HG03558 (cell line): ENCODE data around the gene ADGRA3.

Source experiments
- ATAC-seq: cut with Tn5 transposase; IDR thresholded peaks from one replicate; pipeline ENCODE4 v1.9.1; 2021; ENCODE audit warnings: moderate number of reproducible peaks; ENCODE audit not compliant: unreplicated experiment; ENCODE audit errors: extremely low read depth

ADGRA3 gene

DNA sequence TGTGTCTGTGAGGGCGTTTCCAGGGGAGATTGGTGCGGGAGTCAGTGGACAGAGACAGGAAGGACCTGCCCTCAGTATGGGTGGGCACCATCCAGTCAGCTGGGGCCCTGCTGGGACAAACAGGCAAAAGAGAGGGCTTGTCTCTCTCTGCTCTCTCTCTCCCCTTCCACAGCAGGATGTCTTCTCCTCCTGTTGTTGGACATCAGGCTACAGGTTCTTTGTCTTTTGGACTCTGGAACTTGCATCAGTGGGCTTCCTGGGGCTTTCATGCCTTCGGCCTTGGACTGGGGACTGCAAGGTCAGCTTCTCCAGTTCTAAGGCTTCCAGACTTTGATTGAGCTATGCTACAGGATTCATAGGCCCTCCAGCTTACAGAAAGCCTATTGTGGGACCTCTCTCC is 59.6 kb downstream of the ADGRA3 start:
- ATAC-seq, result no peak

DNA sequence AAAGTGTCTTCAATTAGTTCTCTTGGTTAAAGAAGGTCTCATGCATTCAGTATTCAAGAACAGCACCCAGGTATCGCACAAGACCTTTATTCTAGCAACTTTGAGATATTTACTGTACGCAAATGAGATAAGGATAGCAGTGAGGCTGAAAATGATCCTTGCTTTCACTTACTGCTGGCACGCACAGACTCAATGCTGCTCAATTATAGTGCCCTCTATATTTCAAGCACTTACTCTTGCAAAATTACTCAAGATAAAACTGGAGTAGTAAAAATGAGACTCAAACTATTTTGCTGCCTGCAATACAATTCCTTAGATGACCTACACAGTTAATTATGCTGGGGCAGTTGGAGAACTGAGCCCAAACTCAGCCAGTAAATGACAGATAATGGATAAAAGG is 60.9 kb downstream of the ADGRA3 start:
- no peak for ATAC-seq

DNA sequence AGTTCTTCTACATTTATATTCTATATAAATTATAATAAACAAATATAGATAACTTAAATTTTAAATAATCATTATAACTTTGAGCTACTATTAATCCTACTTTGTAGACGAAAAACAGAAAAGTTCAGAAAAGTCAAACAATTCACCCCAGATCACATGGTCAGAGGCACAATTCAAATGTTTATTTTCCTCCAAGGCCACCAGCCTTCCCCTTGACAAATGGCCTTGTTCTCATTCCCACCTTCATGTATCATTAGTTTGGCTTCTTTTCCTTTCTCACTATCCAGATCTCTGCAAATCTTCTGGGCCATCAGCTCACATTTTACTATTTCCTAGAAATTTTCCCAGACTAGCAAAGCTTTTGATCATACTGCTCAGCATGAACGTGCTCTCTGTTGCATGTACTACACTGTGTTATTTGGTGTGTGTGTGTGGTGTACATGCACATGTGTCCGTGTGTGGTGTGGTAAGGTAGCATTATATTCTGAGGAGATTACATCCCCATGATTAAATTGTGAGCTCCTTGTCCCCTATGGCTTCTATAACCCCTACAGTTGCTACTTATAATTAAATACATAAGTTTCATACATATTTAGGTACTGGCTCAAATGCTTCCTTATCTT is 61.5 kb downstream of the ADGRA3 start:
- ATAC-seq, result no peak

DNA sequence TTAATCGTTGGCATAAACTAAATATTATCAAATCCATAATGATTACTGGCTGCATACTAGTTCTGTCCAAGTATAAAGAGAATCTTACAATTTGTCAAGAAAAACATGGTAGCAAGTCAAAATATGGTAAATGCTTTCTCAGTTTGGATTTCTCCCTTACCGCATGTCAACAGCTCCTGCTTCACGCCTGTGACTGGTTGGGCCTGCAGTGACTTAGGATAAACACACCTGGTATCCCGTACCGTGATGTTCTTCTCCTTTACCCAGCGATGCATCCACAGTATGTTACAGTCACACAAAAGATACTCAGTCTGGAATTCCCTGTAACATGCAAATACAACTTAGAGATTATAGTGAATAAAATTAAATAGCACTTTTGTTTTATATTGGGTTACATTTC is 71.1 kb downstream of the ADGRA3 start:
- no peak for ATAC-seq

DNA sequence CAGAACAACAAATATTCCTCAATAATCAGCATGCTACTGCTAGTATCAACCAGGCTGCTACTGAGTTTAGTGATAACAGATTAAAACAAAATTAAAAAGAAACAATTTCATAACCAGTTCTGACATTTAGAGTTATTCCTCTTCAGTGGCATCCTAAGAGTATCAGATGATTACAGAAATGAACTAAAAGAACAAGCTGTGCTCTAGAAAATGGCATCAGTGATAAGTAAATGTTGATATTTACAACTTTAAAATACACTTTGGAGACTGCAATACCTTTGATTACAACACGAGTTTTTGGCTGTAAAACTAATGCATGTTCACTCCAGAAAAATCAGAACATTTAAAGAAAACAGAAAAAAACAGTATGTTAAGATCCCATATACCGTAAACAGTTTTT is 72.9 kb downstream of the ADGRA3 start:
- no peak for ATAC-seq

DNA sequence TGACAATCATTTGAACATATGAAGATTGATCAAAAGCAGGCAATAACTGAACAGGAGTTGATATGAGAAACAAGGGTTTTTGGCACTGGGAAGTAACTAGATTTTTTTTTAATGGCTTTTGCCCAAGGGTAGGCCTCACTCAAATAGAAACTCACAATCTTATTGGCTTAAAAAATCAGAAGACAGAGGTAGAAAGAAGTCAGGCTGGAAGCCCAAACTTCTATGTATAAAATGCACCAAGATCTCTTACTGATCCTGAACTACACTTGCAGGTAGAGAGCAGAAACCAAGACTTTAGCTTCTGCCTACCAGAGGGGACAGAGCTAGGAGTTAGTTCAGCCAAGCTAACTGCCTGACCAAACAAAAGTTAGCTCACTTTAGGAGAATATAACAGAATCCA is 74.9 kb downstream of the ADGRA3 start:
- no peak for ATAC-seq

DNA sequence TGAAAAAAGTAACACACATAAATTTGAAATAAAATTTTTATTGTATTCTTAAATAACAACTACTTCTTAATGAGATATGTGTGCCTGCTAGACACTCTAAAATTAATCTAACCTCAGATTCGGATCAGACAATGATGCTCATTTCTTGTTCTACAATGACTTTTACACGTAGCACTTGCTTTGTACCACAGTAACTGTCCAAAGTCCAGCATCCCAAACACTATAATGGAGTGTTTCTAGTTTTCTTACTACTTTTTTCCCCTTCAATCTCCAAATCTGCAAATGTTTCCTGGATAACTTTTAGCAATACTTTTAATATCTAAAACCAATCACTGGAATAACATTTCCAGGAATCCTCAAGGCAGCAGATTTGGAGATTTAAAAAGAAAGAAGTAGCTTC is 75.9 kb downstream of the ADGRA3 start:
- ATAC-seq, result no peak

DNA sequence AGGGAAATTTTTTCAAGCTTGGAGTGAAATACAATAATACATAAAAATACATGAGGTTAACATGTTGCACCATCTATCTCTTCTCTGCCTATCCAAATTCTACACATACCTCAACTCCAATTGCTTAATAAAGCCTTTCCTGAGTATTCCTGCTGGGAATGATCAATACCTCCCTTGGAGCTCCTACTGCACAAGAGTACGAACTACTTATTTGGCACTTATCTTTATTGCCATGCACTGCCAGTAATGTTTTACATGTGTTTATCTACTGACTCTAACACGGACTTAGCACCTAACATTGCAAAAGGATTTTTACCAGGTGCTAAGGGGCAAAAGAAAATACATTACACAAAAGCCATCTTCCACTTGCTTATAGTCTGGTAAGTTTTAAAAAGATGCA is 80.2 kb downstream of the ADGRA3 start:
- no peak for ATAC-seq

DNA sequence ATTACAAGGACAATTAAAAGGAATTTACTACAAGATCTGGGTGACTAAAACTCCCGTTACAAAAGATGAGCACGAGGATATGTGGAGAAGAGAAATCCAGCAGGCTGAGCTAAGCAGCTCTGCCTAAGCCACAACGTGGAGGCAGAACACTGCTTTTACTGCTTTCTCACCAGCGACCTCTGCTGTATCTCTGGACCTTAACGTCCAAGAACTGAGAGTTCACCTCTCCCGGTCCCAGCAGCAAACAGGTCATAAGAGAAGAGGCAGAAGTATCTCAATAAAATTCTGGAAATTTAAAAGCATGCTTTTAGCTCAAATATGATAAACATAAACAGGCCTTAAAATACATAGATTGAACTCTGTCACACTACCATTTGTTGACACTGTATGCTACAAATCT is 81.0 kb downstream of the ADGRA3 start:
- ATAC-seq, result no peak

DNA sequence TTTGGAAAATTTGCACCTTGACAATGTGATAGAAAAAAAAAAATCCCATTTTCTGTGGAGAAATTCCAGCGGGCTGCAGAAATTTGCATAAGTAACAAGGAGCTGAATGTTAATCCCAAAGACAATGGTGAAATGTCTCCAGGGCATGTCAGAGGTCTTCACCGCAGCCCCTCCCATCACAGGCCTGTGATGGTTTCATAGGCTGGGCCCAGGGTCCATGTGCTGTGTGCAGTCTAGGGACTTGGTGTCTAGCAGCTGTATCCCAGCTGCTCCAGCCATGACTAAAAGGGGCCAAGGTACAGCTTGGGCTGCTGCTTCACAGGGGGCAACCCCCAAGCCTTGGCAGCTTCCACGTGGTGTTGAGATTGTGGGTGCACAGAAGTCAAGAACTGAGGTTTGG is 85.2 kb downstream of the ADGRA3 start:
- ATAC-seq, result no peak

DNA sequence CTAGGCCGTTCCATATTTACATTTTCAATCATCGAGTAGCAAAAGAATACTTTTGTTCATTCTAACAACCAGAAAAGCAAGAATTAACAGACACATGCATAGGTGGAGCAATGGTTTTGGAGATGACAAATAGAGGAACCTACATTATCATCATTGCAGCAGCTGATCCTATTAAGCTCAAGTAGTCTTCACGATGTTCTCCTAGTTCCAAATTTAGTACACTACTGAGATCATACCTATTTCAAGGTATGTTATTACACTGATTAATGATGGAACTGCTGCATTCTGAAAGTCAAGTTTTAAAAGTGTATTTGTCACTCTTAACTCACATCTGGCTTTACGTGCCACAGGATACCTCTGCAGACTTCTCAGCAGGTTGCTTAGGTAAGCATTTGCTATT is 87.4 kb downstream of the ADGRA3 start:
- ATAC-seq, result no peak

DNA sequence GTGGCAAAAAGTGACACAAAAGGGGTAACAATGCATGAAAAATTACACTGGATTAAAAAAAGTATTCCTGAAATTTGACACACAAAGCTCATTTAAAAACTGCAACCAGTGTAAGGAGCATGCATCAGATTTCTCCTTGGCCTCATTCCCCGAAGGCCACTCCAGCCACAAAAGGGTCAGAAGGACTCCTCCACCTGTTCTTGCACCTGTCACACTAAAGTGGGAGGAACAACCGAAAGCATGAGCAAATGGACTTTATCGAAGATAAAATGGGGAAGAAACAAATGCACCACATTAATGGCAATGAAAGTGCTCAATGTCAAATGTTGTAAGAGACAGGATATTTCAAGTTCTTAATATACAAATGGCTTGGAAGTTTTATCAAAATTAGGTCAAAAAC is 88.2 kb downstream of the ADGRA3 start:
- no peak for ATAC-seq

DNA sequence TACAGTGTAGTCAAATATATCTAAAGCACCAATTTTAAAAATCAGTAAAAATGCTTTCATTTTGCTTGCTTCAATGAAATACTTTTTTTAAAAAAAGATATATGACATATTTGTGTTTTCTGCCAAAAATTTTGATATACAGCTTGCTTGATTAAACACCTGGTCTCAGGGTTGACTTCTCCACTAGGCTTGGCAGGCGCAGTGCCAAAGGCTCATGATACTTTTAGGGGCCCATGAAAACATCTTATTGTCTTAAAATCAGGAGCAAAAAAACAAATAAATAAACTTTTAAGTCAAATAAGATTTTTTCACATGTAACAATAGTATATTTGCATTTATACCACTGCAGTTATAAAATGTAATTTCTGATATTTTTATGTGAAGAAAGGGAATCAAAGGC is 95.6 kb downstream of the ADGRA3 start:
- ATAC-seq, result no peak

DNA sequence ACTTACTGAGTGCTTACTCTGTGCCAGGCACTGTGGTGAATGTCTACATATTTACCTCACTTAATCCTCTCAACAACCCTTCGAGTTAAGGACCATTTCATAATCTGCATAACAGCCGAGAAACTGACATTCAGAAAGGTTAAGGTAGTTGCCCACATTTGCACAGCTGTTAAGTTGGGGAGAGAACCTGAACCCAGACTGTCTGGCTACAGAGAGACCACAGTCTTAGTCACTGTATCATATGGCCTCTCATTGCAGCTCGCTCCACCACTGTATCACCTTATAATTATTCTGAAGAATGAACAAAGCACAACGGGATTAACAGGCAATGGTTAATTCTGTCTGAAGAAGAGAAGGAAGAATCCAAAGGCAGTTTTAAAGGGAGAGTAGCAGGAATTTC is 98.5 kb downstream of the ADGRA3 start:
- no peak for ATAC-seq

DNA sequence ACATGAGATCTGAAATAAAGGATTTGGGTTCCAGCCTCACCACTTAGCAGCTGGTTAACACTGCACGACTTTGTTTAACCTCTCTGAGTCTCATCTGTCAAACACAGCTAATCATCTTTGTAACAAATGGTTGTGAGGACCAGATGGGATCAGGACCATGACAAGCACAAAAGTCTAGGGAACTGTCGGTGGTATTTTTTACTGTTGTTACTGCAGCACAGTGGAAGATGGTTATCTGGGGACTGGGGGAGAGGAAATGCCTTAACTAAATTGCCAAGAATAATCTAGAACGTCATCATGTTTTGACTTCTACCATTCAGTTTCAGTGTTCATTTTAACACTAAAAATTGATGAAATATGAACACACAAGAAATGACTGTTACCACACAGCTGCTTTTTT is 99.5 kb downstream of the ADGRA3 start:
- ATAC-seq, result no peak

DNA sequence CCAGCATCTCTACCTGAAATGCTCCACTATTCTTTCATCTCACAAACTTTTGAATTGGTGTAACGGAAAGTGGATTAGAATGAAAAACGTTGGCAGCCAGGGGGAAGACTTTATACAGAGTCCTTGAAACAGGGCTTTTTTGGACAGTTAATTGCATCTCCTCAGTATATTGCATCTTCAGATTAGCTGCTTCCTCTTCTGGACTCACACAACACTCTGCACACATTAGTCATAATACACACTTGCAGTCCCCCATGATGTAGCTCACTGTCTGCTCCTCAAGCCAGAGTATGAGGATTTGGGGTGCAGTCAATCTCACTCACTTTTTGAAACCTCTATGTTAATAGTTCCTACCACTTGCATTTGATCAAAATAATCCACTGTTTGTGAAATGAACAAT is 101.0 kb downstream of the ADGRA3 start:
- ATAC-seq, result no peak

DNA sequence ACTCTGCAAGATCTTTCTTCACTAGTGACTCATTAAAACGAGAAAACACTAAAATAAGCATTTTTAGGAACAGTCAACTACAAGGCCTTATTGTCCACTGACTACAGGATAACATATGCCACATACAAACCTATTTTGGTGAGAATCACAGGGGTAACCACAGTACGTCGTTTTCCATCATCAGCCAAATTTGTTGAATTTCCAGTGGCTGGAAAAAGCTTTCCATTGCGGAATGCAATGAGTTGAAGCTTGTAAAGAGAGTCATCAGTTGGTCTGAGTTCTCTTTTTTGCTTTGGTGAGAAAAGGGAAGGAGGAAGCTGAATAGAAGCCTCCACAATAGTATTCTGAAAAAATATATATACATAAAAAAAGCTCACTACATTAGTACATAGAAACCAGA is 102.4 kb downstream of the ADGRA3 start:
- no peak for ATAC-seq

DNA sequence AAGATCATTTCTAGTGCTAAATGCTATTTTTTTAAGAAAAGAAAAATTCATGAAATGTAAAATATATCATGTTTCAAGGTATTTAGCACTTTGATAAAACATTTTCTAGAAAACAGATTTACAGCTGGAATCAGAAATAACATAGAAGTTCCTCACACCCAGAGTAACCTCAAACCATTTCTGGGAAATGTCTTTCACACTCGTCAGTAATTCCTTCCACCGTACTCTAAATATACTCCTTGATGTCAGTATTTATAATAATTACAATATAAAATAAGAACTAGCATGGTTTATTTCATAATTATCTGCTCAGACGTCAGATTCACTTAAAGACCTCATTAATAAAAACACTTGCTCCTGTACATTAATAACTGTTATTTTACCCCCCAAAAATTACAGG is 103.9 kb downstream of the ADGRA3 start:
- ATAC-seq, result no peak

DNA sequence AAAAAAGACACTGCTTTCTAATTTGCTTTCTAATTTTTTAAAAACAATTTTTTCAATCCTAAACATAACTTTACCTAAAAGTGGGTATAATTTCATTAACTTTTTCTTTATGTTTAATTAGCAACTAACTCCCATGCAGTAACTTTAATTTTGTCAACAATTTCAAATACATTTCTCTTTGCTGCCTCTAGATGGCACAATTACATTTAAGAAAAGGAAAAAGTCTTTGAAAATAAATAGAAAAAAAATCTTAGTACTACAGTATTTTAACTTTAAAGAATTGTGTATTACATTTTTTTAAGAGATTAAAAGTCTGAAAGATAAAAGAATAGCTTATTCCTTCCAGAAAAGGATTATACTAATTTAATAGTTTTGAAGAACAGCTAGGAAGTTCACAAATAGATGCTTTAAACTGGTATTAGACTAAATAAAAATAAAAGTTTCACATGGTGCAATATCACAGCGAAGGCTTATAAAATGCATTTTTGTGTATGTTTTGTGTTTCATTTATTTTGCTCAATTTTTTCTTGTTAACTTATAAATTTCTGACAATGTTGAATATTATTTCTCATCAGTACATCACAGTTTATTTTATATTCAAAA is 105.1 kb downstream of the ADGRA3 start:
- ATAC-seq, result no peak

DNA sequence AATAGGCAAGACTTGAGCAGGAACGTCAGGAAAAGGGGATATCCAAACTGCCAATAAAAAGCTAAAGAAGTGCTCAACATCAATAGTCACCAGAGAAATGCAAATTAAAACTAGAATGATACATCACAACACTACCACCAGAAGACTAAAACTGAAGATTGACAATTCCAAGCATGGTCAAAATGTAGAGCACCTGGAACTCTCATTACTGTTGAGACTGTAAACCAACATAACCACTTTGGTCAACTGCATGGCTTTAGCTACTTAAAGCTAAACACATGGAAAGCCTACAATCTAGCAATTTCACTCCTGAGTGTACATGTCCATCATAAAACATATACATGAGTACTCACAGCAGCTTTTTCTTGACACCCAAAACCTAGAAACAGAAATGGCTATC is 107.4 kb downstream of the ADGRA3 start:
- ATAC-seq, result no peak

DNA sequence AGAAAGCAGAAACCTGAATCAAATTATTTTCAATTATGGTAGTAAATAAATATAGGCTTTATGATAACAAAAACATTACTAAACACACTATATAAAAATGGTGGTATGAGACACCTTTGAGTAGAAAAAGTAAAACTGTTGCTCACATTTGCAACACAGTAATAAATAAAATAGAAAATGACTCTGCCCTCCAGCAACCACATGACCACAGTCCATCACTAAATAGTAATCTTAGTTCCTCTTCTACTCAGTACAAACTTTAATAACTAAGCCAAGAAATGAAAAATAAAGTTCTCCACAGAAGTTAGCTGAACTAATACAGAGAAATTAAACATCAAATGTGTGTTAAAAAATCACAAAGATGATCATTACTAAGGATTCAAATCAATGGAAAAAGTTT is 108.5 kb downstream of the ADGRA3 start:
- ATAC-seq, result no peak

DNA sequence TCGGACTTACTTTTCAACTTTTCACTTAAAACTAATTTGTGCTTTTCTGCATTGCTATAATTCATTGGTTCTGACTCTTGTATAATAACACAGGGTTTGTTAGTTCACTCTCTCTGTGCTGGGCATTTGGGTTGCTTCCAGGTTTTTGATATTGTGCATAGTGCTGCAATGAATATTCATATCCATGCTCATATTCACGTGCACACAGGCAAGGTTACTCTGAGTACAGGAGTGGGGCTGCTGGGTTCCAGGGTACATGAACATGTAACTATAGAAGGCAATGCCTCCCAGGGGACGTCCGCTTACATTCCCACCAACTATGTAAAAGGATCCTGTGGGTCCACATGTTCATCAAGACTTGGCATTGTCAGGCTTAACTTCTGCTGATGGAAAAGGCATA is 117.2 kb downstream of the ADGRA3 start:
- ATAC-seq, result no peak

DNA sequence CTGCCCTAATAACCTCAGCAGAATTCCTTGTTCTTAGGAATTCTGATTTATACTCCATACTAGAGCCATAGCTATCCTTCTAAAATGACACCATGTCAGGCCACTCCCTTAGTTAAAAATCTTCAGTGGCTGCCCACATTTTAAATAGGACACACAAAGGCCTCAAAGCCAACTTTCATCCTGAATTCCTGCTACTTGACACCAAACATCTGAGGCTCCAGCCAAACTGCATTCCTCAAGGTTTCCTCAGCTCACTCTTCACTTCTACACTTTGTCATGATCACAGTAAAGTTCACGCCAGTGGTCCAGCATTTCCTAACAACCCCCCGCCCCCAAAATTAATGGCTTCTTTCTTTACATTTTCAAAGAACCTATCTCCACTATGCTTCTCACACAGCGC is 124.3 kb downstream of the ADGRA3 start:
- ATAC-seq, result no peak
